Peyer's patch (tissue), 4 donors: Measurements from ENCODE around the gene SV2A. TPM values are rescaled to one million over a fixed set of nuclear protein-coding genes. Genes with fewer than 3 reads are reported as not detected.
"Not testable (repeated sequence)": the region's sequence is repeated elsewhere in the genome, so short reads cannot be mapped to it uniquely, and the experiment has no call there.

Experiments used
- DNase-seq, 3 donors: peaks; one replicate each; pipeline ENCODE4 v3.0.0-alpha.2; 2017 to 2019
- H3K27ac ChIP-seq, 4 donors: fragments of 200-600 bp; sonication (generic); one replicate each; pipeline ENCODE4 v1.5.1; 2016 to 2019
- H3K27me3 ChIP-seq, 2 donors: fragments of 200-600 bp; sonication (generic); one replicate each; pipeline ENCODE4 v1.5.1; 2019
- H3K36me3 ChIP-seq, 3 donors: fragments of 200-600 bp; sonication (generic); one replicate each; pipeline ENCODE4 v1.5.1; 2016 to 2019
- H3K4me1 ChIP-seq, 4 donors: fragments of 200-600 bp; sonication (generic); one replicate each; pipeline ENCODE4 v1.5.1; 2016 to 2019
- H3K4me3 ChIP-seq, 4 donors: fragments of 200-600 bp; sonication (generic); 1 replicate in 3 of 4; 2 replicates in 1 of 4; pipeline ENCODE4 v1.5.1; 2016 to 2019; ENCODE audit warnings: mild to moderate bottlenecking in 1 of 4
- H3K9me3 ChIP-seq, 4 donors: fragments of 200-600 bp; sonication (generic); one replicate each; pipeline ENCODE4 v1.5.1; 2016 to 2019; ENCODE audit warnings: mild to moderate bottlenecking in 1 of 4
- CTCF ChIP-seq, 6 experiments: fragments of 450-650 bp in 4 of 6; fragments of 200-600 bp in 2 of 6; sonication (generic) in 1 of 6; IDR thresholded peaks; one replicate each; pipeline ENCODE4 v1.5.1; 2017 to 2019; ENCODE audit warnings: antibody characterized with exemption in 6 of 6, mild to moderate bottlenecking in 3 of 6, moderate library complexity in 1 of 6
- POLR2A ChIP-seq, 2 donors: fragments of 450-650 bp; IDR thresholded peaks; one replicate each; pipeline ENCODE4 v1.5.1; 2017; ENCODE audit warnings: antibody characterized with exemption in 2 of 2, mild to moderate bottlenecking in 2 of 2, moderate library complexity in 2 of 2
- total RNA-seq, 4 donors: library from RNA; depleted of rRNA; stranded (reverse); fragments of >200 nt; gene quantifications; one replicate each; pipeline ENCODE4 v1.1.0, GENCODE V29; 2016

Gene SV2A
- total RNA-seq, 4 donors from 2014 or later = 0.70 to 3.3 (median 2.2) TPM

- TF ChIP-seq CTCF (IDR thresholded peaks at IDR 0.05) (no peak), POLR2A (IDR thresholded peaks at IDR 0.05) (no peak)
- Histone ChIP-seq H3K36me3 (peaks cover 0 to 73% (median 0%) of the 10 kb centered on the region in 3 donors), H3K27ac (peak overlapping the region in 2 of 4 donors; percentile 13 to 50)
These were observed 45.1 kb upstream of the SV2A start for GRCh38 chr1:149962736-149963135.

GRCh38 chr1:149962039-149962647, 44.5 kb upstream of the SV2A start:
- peaks cover 0 to 9% (median 0%) of the 10 kb centered on the region in 4 donors for H3K4me1 ChIP-seq
- DNase-seq = peak in 2 of 3 donors; percentile 31 to 75
- H3K9me3 ChIP-seq = no peaks in the 10 kb centered on the region
- peaks cover 0 to 72% (median 0%) of the 10 kb centered on the region in 3 donors for H3K36me3 ChIP-seq
- H3K27ac ChIP-seq = peak overlapping the region in 2 of 4 donors; percentile 13 to 50
- TF ChIP-seq CTCF (IDR thresholded peaks at IDR 0.05) (peak; percentile 46 to 94 (median 86)), POLR2A (IDR thresholded peaks at IDR 0.05) (no peak)
- no peaks in the 10 kb centered on the region for H3K27me3 ChIP-seq
- no peak overlapping the region for H3K4me3 ChIP-seq

More at GRCh38 chr1:149962736-149963135, 45.1 kb upstream of the SV2A start:
- H3K4me1 ChIP-seq = peaks cover 0 to 9% (median 0%) of the 10 kb centered on the region in 4 donors
- H3K9me3 ChIP-seq = no peaks in the 10 kb centered on the region
- no peak for DNase-seq
- no peak overlapping the region for H3K4me3 ChIP-seq
- no peaks in the 10 kb centered on the region for H3K27me3 ChIP-seq

- not testable (repeated sequence) for H3K9me3 ChIP-seq, H3K27ac ChIP-seq, H3K4me1 ChIP-seq, DNase-seq, H3K4me3 ChIP-seq, H3K27me3 ChIP-seq
- peaks cover 0 to 34% (median 0%) of the 10 kb centered on the region in 3 donors for H3K36me3 ChIP-seq
These were observed 39.9 kb upstream of the SV2A start for GRCh38 chr1:149957548-149957947.

- Histone ChIP-seq H3K4me1 (no peaks in the 10 kb centered on the region), H3K27ac (no peak overlapping the region), H3K9me3 (no peaks in the 10 kb centered on the region), H3K36me3 (peaks cover 0 to 51% (median 0%) of the 10 kb centered on the region in 3 donors), H3K27me3 (no peaks in the 10 kb centered on the region), H3K4me3 (no peak overlapping the region)
- DNase-seq = no peak
- TF ChIP-seq CTCF (IDR thresholded peaks at IDR 0.05) = no peak
- no peak for TF ChIP-seq POLR2A (IDR thresholded peaks at IDR 0.05)
These were observed 32.3 kb upstream of the SV2A start for GRCh38 chr1:149949911-149950310.

- Histone ChIP-seq H3K9me3 (no peaks in the 10 kb centered on the region), H3K27me3 (no peaks in the 10 kb centered on the region), H3K27ac (no peak overlapping the region), H3K4me3 (no peak overlapping the region), H3K4me1 (no peaks in the 10 kb centered on the region), H3K36me3 (peaks cover 0 to 63% (median 0%) of the 10 kb centered on the region in 3 donors)
- no peak for DNase-seq
- TF ChIP-seq CTCF (IDR thresholded peaks at IDR 0.05) = no peak
- TF ChIP-seq POLR2A (IDR thresholded peaks at IDR 0.05) = no peak
These were observed 27.6 kb upstream of the SV2A start for GRCh38 chr1:149945206-149945605.

GRCh38 chr1:149942885-149943284, 25.2 kb upstream of the SV2A start:
- DNase-seq = no peak
- Histone ChIP-seq H3K27me3 (no peaks in the 10 kb centered on the region), H3K4me1 (peaks cover 0 to 14% (median 5%) of the 10 kb centered on the region in 4 donors), H3K27ac (peak overlapping the region in 2 of 4 donors; percentile 8 to 55), H3K9me3 (no peaks in the 10 kb centered on the region), H3K36me3 (peaks cover 0 to 41% (median 0%) of the 10 kb centered on the region in 3 donors), H3K4me3 (no peak overlapping the region)
- TF ChIP-seq POLR2A (IDR thresholded peaks at IDR 0.05) = no peak
- TF ChIP-seq CTCF (IDR thresholded peaks at IDR 0.05) = no peak
